ENCODE measurements around the gene APOBEC3G.

DNA sequence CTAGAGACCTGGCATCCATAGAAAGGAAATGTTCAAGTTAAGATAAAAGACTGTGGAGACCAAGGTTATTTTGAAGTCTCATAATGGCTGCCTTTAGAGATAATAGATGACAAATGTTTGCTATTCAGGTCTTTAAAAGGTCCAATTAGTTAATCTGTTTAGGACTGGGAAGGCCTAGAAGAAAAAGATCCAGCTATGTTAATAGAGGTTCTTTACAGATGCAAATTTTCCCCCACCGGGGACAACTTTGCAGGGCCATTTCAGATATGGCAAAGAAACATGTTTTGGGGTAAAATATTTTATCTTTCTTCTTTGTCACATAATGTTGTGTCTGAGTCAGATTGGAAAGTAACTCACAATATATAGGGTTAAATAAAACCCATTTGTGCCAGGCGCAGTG lies 3.1 kb upstream of the APOBEC3G start:
- TF ChIP-seq, protein P1, sequence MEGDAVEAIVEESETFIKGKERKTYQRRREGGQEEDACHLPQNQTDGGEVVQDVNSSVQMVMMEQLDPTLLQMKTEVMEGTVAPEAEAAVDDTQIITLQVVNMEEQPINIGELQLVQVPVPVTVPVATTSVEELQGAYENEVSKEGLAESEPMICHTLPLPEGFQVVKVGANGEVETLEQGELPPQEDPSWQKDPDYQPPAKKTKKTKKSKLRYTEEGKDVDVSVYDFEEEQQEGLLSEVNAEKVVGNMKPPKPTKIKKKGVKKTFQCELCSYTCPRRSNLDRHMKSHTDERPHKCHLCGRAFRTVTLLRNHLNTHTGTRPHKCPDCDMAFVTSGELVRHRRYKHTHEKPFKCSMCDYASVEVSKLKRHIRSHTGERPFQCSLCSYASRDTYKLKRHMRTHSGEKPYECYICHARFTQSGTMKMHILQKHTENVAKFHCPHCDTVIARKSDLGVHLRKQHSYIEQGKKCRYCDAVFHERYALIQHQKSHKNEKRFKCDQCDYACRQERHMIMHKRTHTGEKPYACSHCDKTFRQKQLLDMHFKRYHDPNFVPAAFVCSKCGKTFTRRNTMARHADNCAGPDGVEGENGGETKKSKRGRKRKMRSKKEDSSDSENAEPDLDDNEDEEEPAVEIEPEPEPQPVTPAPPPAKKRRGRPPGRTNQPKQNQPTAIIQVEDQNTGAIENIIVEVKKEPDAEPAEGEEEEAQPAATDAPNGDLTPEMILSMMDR (IDR thresholded peaks at IDR 0.05; ENCODE audit: poor library complexity) = no peak
- TF ChIP-seq EZH2 (IDR thresholded peaks at IDR 0.05; ENCODE audit: borderline replicate concordance) = no peak
